GM23338 (cell line): ENCODE results near the gene RIMS4. TPM values are rescaled to one million over a fixed set of nuclear protein-coding genes. Genes with fewer than 3 reads are reported as not detected.

Experiments used
- ATAC-seq: fragments of 200-7000 bp; cut with Tn5 transposase; 3 replicates; pipeline ENCODE4 v1.9.1; 2020
- DNase-seq: peaks from one replicate; pipeline ENCODE4 v3.0.0-alpha.2; 2015; ENCODE audit warnings: low spot score
- H2AFZ ChIP-seq: fragments of 200-600 bp; sonication (generic); 2 replicates; pipeline ENCODE4 v1.8.0; 2016; ENCODE audit warnings: antibody characterized with exemption, mild to moderate bottlenecking, moderate library complexity
- H3F3A ChIP-seq: fragments of 200-600 bp; sonication (generic); replicated peaks from 2 replicates; pipeline ENCODE4 v1.8.0; 2017; ENCODE audit warnings: antibody characterized with exemption, mixed run types, low read depth
- H3K27ac ChIP-seq: fragments of 200-600 bp; sonication (generic); 2 replicates; pipeline ENCODE4 v1.6.1; 2016; ENCODE audit warnings: low read depth
- H3K27me3 ChIP-seq: fragments of 200-600 bp; sonication (generic); 2 replicates; pipeline ENCODE4 v1.8.0; 2016; ENCODE audit warnings: mild to moderate bottlenecking, mixed run types, moderate library complexity; ENCODE audit not compliant: insufficient read depth
- H3K36me3 ChIP-seq: fragments of 200-600 bp; sonication (generic); 2 replicates; pipeline ENCODE4 v1.8.0; 2016; ENCODE audit warnings: mild to moderate bottlenecking; ENCODE audit not compliant: insufficient read depth
- H3K4me1 ChIP-seq: fragments of 200-600 bp; sonication (generic); 2 replicates; pipeline ENCODE4 v1.8.0; 2016; ENCODE audit warnings: mild to moderate bottlenecking, moderate library complexity; ENCODE audit not compliant: insufficient read depth
- H3K4me2 ChIP-seq: fragments of 200-600 bp; sonication (generic); 2 replicates; pipeline ENCODE4 v1.7.1; 2017; ENCODE audit warnings: mixed run types
- H3K4me3 ChIP-seq: fragments of 200-600 bp; sonication (generic); 2 replicates; pipeline ENCODE4 v1.6.1; 2016; ENCODE audit warnings: mixed run types
- H3K79me2 ChIP-seq: fragments of 200-600 bp; sonication (generic); replicated peaks from 2 replicates; pipeline ENCODE4 v1.8.0; 2017; ENCODE audit warnings: mild to moderate bottlenecking; ENCODE audit not compliant: insufficient read depth
- H3K9me2 ChIP-seq: fragments of 200-600 bp; sonication (generic); 2 replicates; pipeline ENCODE4 v1.8.0; 2017; ENCODE audit not compliant: insufficient read depth
- H4K20me1 ChIP-seq: fragments of 200-600 bp; sonication (generic); replicated peaks from 2 replicates; pipeline ENCODE4 v1.8.0; 2017; ENCODE audit warnings: mild to moderate bottlenecking; ENCODE audit not compliant: insufficient read depth
- H3K27ac Mint-ChIP-seq: 2 replicates; pipeline ENCODE4 v1.8.0; 2020; ENCODE audit warnings: inconsistent platforms, mild to moderate bottlenecking, moderate library complexity, mixed read lengths
- H3K27me3 Mint-ChIP-seq: 3 replicates; pipeline ENCODE4 v1.8.0; 2022; ENCODE audit warnings: low read depth, mild to moderate bottlenecking, moderate library complexity, mixed read lengths, inconsistent platforms; ENCODE audit not compliant: insufficient read depth, poor library complexity
- H3K36me3 Mint-ChIP-seq: 3 replicates; pipeline ENCODE4 v1.8.0; 2021; ENCODE audit warnings: low read depth, mild to moderate bottlenecking, inconsistent platforms, moderate library complexity, mixed read lengths
- H3K4me1 Mint-ChIP-seq: 3 replicates; pipeline ENCODE4 v1.8.0; 2020; ENCODE audit warnings: mild to moderate bottlenecking, inconsistent platforms, mixed read lengths
- H3K4me3 Mint-ChIP-seq: 3 replicates; pipeline ENCODE4 v1.8.0; 2021; ENCODE audit warnings: moderate library complexity, mild to moderate bottlenecking, inconsistent platforms, mixed read lengths
- H3K9me3 Mint-ChIP-seq: 3 replicates; pipeline ENCODE4 v1.8.0; 2020; ENCODE audit warnings: moderate library complexity, mild to moderate bottlenecking, inconsistent platforms, mixed read lengths
- CREB1 ChIP-seq: fragments of 250-450 bp; sonication (Bioruptor Pico); IDR thresholded peaks from 2 replicates; pipeline ENCODE4 v1.5.0; 2020; ENCODE audit warnings: low read depth, mild to moderate bottlenecking, moderate library complexity
- EZH2 ChIP-seq: fragments of 200-600 bp; sonication (generic); IDR thresholded peaks from one replicate; pipeline ENCODE4 v1.8.0; 2017; ENCODE audit warnings: antibody characterized with exemption, mild to moderate bottlenecking, low read depth; ENCODE audit not compliant: unreplicated experiment
- EZH2phosphoT487 ChIP-seq: fragments of 200-600 bp; sonication (generic); IDR thresholded peaks from one replicate; pipeline ENCODE4 v1.8.1; 2018; ENCODE audit warnings: antibody characterized with exemption; ENCODE audit not compliant: unreplicated experiment
- JUNB ChIP-seq: IDR thresholded peaks from one replicate; pipeline ENCODE4 v1.6.1; 2016; ENCODE audit warnings: antibody characterized with exemption; ENCODE audit not compliant: unreplicated experiment
- NANOG ChIP-seq: IDR thresholded peaks from 2 replicates; pipeline ENCODE4 v1.6.1; 2016; ENCODE audit warnings: antibody characterized with exemption, borderline replicate concordance
- POLR2AphosphoS5 ChIP-seq: IDR thresholded peaks from 2 replicates; pipeline ENCODE4 v1.6.1; 2016; ENCODE audit warnings: antibody characterized with exemption, low read depth
- STAT1 ChIP-seq: IDR thresholded peaks from one replicate; pipeline ENCODE4 v1.6.1; 2016; ENCODE audit warnings: antibody characterized with exemption; ENCODE audit not compliant: unreplicated experiment
- ZNF114 ChIP-seq: fragments of 250-450 bp; sonication (Bioruptor Pico); IDR thresholded peaks from 2 replicates; pipeline ENCODE4 v1.5.0; 2020; ENCODE audit warnings: mild to moderate bottlenecking, moderate library complexity
- ZNF331 ChIP-seq: fragments of 250-450 bp; sonication (Bioruptor Pico); IDR thresholded peaks from 2 replicates; pipeline ENCODE4 v1.5.0; 2020; ENCODE audit warnings: low read depth, mild to moderate bottlenecking, moderate library complexity
- polyA plus RNA-seq: library from polyadenylated mRNA; unstranded; fragments of >200 nt; fragmentation: Nextera tagmentation; extraction: Ambion mirVana; gene quantifications from 2 replicates; pipeline ENCODE4 v1.2.1, GENCODE V29; 2016
- total RNA-seq: library from RNA; depleted of rRNA; stranded (reverse); fragments of >200 nt; shearing (Covaris generic); gene quantifications from 2 replicates; pipeline ENCODE4 v1.2.3, GENCODE V29; 2014
- TF ChIP-seq, protein P1 (sequence below): IDR thresholded peaks from 2 replicates; pipeline ENCODE4 v1.6.1; 2016; ENCODE audit warnings: antibody characterized with exemption
- TF ChIP-seq, protein P2 (sequence below): IDR thresholded peaks from one replicate; pipeline ENCODE4 v1.6.1; 2018; ENCODE audit warnings: antibody characterized with exemption; ENCODE audit not compliant: unreplicated experiment
- TF ChIP-seq, protein P3 (sequence below): fragments of 250-450 bp; sonication (Bioruptor Pico); IDR thresholded peaks from 2 replicates; pipeline ENCODE4 v1.5.0; 2020; ENCODE audit warnings: mild to moderate bottlenecking, moderate library complexity
- TF ChIP-seq, protein P4 (sequence below), 2 experiments: fragments of 200-600 bp in 1 of 2; sonication (generic) in 1 of 2; conservative IDR thresholded peaks; 2 replicates each; pipeline versions ENCODE4 v1.5.1 to v1.6.1; 2016 to 2017; ENCODE audit warnings: antibody characterized with exemption in 2 of 2, low read depth in 2 of 2, mild to moderate bottlenecking in 2 of 2, moderate library complexity in 1 of 2

Gene RIMS4
- total and polyA plus RNA-seq, 2 experiments from 2014 or later: 3.5 to 39.7 TPM

DNA sequence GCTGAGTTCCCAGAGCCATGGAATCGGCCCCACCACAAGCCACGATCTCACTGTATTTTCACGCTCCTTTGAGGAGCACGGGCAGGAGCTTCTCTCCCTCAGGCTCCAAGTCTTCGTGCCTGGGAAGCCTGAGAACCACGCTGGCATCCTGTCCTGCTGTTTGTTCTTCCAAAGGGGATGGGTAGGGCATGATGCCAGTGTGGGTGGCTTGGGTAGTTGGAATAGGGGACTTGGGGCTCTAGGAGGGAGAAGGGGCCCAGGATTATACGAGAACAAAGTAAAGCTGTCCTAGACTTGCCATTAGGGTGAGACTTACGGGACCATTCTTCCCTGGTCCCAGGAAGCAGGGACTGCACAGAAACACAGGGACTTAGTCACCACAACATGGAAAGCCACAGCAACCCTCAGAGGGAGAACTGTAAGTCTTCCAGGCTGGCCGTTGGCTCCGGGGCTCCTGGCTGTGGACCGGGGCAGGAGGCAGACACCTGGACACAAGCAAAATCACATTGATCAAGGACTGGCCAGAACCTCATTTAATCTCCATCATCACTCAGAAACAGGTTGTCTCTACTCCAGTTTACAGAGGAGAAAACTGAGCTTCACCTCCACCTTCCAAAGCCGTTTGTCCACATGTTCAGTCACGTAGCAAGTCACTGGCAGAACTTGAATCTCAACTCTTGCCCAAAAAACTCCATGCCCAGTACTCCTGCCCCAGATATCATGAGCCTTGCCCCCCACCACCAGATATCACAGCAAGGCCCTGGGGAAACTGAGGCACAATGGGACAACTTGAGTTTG lies 93.8 kb downstream of the RIMS4 start:
- H3K27ac Mint-ChIP-seq: no peak overlapping the region
- H3K4me1 Mint-ChIP-seq: peaks cover 4% of the 10 kb centered on the region; the same call in 2 of the 3 replicates
- peaks cover 9% of the 10 kb centered on the region for H3K27me3 Mint-ChIP-seq

More for the DNA sequence above, 93.8 kb downstream of the RIMS4 start:
- no peak overlapping the region for H3K4me3 Mint-ChIP-seq
- H3K36me3 Mint-ChIP-seq: no peaks in the 10 kb centered on the region
- H2AFZ ChIP-seq: no peak overlapping the region
- no peak overlapping the region for H3K4me2 ChIP-seq
- no peaks in the 10 kb centered on the region for H3K27me3 ChIP-seq
- no peak overlapping the region for H3K27ac ChIP-seq
- no peaks in the 10 kb centered on the region for H3K9me2 ChIP-seq
- no peaks in the 10 kb centered on the region for H3K9me3 Mint-ChIP-seq
- H3K4me3 ChIP-seq: no peak overlapping the region
- no peaks in the 10 kb centered on the region for H3K36me3 ChIP-seq
- ATAC-seq (no peak), DNase-seq (no peak)
- no peaks in the 10 kb centered on the region for H4K20me1 ChIP-seq
- TF ChIP-seq EZH2phosphoT487 (no peak), ZNF114 (CRISPR knock-in tag) (no peak), STAT1 (no peak), NANOG (no peak), EZH2 (no peak), ZNF331 (CRISPR knock-in tag) (no peak), POLR2AphosphoS5 (no peak), CREB1 (CRISPR knock-in tag) (no peak), JUNB (no peak)
- TF ChIP-seq, protein P1, sequence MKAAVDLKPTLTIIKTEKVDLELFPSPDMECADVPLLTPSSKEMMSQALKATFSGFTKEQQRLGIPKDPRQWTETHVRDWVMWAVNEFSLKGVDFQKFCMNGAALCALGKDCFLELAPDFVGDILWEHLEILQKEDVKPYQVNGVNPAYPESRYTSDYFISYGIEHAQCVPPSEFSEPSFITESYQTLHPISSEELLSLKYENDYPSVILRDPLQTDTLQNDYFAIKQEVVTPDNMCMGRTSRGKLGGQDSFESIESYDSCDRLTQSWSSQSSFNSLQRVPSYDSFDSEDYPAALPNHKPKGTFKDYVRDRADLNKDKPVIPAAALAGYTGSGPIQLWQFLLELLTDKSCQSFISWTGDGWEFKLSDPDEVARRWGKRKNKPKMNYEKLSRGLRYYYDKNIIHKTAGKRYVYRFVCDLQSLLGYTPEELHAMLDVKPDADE: no peak
- TF ChIP-seq, protein P2, sequence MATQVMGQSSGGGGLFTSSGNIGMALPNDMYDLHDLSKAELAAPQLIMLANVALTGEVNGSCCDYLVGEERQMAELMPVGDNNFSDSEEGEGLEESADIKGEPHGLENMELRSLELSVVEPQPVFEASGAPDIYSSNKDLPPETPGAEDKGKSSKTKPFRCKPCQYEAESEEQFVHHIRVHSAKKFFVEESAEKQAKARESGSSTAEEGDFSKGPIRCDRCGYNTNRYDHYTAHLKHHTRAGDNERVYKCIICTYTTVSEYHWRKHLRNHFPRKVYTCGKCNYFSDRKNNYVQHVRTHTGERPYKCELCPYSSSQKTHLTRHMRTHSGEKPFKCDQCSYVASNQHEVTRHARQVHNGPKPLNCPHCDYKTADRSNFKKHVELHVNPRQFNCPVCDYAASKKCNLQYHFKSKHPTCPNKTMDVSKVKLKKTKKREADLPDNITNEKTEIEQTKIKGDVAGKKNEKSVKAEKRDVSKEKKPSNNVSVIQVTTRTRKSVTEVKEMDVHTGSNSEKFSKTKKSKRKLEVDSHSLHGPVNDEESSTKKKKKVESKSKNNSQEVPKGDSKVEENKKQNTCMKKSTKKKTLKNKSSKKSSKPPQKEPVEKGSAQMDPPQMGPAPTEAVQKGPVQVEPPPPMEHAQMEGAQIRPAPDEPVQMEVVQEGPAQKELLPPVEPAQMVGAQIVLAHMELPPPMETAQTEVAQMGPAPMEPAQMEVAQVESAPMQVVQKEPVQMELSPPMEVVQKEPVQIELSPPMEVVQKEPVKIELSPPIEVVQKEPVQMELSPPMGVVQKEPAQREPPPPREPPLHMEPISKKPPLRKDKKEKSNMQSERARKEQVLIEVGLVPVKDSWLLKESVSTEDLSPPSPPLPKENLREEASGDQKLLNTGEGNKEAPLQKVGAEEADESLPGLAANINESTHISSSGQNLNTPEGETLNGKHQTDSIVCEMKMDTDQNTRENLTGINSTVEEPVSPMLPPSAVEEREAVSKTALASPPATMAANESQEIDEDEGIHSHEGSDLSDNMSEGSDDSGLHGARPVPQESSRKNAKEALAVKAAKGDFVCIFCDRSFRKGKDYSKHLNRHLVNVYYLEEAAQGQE: no peak
- TF ChIP-seq, protein P3, sequence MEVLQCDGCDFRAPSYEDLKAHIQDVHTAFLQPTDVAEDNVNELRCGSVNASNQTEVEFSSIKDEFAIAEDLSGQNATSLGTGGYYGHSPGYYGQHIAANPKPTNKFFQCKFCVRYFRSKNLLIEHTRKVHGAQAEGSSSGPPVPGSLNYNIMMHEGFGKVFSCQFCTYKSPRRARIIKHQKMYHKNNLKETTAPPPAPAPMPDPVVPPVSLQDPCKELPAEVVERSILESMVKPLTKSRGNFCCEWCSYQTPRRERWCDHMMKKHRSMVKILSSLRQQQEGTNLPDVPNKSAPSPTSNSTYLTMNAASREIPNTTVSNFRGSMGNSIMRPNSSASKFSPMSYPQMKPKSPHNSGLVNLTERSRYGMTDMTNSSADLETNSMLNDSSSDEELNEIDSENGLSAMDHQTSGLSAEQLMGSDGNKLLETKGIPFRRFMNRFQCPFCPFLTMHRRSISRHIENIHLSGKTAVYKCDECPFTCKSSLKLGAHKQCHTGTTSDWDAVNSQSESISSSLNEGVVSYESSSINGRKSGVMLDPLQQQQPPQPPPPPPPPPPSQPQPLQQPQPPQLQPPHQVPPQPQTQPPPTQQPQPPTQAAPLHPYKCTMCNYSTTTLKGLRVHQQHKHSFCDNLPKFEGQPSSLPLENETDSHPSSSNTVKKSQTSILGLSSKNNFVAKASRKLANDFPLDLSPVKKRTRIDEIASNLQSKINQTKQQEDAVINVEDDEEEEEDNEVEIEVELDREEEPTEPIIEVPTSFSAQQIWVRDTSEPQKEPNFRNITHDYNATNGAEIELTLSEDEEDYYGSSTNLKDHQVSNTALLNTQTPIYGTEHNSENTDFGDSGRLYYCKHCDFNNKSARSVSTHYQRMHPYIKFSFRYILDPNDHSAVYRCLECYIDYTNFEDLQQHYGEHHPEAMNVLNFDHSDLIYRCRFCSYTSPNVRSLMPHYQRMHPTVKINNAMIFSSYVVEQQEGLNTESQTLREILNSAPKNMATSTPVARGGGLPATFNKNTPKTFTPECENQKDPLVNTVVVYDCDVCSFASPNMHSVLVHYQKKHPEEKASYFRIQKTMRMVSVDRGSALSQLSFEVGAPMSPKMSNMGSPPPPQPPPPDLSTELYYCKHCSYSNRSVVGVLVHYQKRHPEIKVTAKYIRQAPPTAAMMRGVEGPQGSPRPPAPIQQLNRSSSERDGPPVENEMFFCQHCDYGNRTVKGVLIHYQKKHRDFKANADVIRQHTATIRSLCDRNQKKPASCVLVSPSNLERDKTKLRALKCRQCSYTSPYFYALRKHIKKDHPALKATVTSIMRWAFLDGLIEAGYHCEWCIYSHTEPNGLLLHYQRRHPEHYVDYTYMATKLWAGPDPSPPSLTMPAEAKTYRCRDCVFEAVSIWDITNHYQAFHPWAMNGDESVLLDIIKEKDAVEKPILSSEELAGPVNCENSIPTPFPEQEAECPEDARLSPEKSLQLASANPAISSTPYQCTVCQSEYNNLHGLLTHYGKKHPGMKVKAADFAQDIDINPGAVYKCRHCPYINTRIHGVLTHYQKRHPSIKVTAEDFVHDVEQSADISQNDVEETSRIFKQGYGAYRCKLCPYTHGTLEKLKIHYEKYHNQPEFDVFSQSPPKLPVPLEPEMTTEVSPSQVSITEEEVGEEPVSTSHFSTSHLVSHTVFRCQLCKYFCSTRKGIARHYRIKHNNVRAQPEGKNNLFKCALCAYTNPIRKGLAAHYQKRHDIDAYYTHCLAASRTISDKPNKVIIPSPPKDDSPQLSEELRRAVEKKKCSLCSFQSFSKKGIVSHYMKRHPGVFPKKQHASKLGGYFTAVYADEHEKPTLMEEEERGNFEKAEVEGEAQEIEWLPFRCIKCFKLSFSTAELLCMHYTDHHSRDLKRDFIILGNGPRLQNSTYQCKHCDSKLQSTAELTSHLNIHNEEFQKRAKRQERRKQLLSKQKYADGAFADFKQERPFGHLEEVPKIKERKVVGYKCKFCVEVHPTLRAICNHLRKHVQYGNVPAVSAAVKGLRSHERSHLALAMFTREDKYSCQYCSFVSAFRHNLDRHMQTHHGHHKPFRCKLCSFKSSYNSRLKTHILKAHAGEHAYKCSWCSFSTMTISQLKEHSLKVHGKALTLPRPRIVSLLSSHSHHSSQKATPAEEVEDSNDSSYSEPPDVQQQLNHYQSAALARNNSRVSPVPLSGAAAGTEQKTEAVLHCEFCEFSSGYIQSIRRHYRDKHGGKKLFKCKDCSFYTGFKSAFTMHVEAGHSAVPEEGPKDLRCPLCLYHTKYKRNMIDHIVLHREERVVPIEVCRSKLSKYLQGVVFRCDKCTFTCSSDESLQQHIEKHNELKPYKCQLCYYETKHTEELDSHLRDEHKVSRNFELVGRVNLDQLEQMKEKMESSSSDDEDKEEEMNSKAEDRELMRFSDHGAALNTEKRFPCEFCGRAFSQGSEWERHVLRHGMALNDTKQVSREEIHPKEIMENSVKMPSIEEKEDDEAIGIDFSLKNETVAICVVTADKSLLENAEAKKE (CRISPR knock-in tag): no peak
- TF ChIP-seq, protein P4, sequence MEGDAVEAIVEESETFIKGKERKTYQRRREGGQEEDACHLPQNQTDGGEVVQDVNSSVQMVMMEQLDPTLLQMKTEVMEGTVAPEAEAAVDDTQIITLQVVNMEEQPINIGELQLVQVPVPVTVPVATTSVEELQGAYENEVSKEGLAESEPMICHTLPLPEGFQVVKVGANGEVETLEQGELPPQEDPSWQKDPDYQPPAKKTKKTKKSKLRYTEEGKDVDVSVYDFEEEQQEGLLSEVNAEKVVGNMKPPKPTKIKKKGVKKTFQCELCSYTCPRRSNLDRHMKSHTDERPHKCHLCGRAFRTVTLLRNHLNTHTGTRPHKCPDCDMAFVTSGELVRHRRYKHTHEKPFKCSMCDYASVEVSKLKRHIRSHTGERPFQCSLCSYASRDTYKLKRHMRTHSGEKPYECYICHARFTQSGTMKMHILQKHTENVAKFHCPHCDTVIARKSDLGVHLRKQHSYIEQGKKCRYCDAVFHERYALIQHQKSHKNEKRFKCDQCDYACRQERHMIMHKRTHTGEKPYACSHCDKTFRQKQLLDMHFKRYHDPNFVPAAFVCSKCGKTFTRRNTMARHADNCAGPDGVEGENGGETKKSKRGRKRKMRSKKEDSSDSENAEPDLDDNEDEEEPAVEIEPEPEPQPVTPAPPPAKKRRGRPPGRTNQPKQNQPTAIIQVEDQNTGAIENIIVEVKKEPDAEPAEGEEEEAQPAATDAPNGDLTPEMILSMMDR (conservative IDR thresholded peaks at IDR 0.05; ENCODE audit: low read depth in 2 of 2): no peak
- no peaks in the 10 kb centered on the region for H3F3A ChIP-seq
- H3K4me1 ChIP-seq: no peaks in the 10 kb centered on the region
- H3K79me2 ChIP-seq: no peaks in the 10 kb centered on the region
